GM21381 (cell line): ENCODE measurements around the gene CCDC188.

Experiments
- ATAC-seq: cut with Tn5 transposase; IDR thresholded peaks from one replicate; pipeline ENCODE4 v1.9.1; 2021; ENCODE audit warnings: mild to moderate bottlenecking, moderate library complexity; ENCODE audit not compliant: unreplicated experiment

CCDC188 gene

DNA sequence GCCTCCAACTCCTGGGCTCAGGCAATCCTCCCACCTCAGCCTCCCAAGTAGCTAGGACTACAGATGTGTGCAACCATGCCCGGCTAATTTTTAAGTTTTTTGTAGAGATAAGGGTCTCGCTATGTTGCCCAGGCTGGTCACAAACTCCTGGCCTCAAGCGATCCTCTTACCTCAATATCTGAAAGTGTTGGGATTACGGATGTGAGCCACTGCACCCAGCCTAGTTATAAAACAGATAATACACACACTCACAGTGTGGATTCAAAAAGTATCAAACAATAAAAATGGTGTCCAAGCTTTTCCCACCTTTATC is 377 bp upstream of the CCDC188 start:
- no peak for ATAC-seq

DNA sequence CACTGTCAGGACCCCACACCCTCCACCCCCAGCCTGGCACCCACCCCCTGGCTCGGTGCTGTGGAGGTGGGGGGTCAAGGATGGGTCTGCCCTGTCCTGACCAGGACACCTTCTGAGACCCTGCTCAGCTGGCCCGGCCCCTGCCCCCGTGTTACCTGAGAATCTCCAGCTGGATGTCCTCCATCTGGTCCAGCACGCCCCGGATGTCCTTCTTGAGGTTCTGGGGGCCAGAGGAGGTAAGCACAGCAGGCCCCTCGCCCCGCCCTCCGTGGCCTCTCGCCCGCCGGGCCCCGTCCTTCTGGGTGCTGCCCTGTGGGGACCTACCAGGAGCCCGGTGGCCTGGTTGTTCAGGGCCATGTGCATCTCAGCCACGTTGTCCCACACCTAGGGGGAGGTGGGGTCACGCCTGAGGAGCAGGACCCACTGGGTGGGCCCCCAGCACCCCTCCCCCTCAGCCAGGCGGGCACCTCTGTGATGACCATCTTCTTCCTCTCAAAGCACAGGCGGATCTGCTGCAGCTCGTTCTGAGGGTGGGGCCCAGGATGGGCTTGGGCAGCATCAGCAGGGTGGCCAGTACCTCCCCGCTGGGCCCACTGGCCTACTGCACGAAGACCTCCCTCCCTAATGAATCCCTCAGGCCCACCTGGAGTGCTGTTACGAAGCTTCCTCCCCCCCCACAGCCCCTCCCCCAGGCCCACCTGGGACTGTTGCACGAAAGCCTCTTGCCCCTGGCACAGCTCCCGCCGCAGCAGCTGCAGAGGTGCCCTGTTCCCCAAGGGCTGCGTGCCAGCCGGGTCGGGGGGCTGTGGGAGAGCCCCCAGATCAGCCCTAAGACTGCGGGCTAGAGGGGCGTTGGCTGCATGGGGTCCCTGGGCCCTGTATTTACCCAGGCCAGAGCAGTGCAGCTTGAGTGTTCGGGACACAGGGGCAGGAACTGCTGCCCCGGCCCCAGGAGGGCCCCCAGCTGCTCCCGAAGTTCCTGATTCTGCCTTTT is 1.3 kb downstream of the CCDC188 start:
- ATAC-seq: no peak

DNA sequence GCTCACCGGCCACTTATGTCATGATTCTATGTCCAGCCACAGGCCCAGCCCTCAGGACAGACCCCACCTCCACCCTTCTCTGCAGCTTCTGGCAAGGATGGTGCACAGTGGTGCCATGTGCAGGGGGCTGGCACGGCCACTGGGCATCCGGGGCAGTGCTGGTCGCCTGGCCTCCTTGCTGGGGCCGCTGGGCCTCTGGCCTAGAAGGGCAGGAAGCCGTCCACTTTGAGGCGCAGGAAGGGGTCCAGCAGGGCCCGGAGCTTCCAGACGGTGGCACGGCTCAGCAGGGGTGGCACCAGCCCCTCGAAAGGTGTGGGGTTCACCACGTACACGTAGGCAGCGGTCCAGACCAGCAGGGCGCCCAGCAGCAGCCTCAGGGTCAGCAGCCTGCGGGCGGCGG is 2.4 kb downstream of the CCDC188 start:
- ATAC-seq: no peak

DNA sequence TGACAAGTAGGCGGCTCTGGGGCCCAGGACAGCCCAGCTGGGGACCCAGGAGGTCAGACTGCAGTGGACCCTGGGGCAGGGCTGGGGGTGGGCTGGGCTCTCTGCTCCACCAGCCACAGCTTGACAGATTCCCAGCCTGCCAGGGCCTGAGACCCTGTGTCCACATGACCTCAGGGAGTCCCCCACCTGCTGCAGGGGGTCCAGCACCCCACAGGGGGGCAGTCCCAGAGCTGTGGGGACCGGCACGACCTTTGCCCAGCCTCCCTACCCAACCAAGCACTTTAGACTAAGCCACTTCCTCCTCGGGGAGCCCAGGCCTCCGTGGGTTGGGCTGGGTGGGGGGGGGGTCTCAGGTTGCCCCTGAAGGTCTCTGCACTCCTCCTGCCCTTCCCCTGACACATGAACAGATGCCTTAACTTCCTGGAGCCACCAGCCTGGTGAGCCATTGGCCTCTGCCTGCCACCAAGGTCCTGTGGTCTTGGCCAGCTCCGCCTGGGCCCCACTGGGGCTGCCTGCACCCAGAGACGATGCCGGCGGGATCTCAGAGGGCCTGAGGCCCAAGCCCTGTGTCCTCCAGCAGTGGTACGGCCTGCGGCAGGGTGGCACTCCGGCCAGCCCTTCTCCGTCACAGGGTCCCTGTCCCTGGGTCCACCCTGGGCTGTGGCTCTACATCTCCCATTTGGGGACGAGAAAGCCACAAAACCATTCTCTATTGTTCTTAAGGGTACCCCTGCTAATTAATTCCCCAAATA is 3.4 kb downstream of the CCDC188 start:
- no peak for ATAC-seq

DNA sequence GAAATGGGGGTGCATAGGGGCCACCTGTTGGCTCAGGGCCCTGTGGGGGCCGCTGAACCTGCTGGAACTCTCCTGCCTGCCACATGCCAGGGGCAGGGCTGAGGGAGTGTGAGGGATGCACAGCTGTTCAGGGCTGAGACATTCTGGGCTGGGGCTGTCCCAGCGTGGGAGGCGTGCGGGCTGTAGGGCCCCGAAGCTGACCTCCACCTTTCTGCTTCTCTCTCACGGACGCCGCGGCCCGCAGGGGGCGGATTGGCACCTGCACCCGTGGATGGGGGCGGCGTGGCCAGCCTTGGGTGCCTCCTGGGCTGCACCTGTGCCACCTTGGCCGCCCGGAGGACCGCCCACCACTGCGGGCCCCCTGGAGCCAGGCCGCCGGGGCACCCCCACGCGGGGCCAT is 4.1 kb downstream of the CCDC188 start:
- no peak for ATAC-seq

DNA sequence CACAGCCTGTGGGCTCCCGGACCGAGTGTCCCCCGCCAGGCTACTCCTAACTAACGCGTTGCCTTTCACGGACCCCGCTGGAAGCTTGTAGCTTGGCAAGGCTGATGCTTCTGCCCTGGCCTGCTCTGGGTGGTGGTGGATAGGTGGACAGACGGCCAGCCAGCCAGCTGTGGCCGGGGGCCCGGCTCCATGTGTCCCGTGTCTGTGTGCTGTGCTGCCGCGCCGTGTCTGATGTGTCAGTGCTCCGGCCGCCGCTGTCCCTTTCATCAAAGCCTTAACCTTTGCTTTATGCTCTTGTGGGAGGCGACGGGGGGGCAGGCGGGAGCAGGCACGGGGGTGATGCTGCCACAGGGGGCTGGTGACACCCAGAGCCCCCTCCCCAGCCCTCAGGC is 5.0 kb downstream of the CCDC188 start:
- ATAC-seq: no peak

DNA sequence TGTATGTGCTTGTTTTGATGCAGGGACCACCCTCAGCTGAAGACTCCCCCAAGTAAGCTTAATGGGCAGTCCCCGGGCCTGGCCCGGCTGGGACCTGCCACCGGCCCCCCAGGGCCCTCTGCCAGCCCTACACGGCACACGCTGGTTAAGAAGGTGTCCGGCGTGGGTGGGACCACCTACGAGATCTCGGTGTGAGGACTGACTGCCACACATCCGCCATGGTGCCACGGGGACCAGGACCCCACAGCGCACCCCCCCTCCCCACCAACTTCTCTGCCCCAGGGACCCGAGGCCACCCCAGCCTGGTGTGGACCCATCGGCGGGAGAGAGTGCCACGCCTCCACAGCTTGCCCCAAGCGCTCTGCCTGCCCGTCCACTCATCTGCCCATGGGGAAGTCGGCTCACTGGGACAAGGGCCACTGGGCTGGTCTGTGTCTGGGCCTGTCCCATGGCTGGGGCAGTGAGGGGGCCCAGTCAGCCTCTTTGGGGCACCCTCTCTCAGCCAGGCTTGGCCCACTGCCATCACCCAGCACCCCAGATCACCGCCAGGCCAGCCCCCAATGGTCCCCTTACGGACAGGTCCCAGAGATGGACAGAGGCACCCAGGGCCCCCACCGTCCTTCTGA is 5.5 kb downstream of the CCDC188 start:
- no peak for ATAC-seq

DNA sequence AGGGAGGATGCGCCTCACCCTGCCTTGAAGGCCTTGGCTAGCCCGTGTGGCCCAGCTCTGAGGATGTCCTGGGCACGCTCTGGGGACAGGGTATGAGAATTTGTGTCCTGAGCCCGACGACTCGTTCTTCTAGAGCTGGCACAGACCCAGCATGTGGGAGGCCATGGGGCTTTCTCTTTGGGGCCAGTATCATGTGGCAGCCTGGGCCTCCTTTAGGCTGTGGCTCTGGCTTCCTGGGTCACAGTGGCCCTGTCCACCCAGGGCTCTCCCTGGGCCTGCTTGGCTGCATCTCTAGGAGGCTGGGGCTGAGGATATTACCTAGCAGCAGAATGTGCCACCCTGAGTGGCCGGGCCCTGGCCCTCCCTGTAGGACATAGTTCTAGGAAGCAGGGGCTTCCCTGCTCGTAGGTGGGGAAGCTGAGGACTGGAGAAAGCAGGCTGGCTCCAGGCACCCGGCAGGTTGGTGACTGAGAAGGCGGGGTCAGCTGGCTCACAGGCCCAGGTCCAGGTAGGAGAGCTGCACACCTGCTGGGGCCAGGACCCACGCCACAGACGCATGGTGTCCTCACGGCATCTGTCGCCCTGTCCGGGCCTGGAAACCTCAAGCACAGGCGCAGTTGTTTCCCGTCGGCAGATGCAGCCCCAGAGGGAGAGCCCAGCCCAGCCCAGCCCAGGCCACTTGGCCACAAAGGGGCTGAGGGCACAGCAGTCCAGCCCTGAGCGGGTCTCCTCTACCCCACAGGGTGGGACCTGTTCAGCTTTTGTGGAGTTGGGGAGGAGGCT is 6.8 kb downstream of the CCDC188 start:
- no peak for ATAC-seq

DNA sequence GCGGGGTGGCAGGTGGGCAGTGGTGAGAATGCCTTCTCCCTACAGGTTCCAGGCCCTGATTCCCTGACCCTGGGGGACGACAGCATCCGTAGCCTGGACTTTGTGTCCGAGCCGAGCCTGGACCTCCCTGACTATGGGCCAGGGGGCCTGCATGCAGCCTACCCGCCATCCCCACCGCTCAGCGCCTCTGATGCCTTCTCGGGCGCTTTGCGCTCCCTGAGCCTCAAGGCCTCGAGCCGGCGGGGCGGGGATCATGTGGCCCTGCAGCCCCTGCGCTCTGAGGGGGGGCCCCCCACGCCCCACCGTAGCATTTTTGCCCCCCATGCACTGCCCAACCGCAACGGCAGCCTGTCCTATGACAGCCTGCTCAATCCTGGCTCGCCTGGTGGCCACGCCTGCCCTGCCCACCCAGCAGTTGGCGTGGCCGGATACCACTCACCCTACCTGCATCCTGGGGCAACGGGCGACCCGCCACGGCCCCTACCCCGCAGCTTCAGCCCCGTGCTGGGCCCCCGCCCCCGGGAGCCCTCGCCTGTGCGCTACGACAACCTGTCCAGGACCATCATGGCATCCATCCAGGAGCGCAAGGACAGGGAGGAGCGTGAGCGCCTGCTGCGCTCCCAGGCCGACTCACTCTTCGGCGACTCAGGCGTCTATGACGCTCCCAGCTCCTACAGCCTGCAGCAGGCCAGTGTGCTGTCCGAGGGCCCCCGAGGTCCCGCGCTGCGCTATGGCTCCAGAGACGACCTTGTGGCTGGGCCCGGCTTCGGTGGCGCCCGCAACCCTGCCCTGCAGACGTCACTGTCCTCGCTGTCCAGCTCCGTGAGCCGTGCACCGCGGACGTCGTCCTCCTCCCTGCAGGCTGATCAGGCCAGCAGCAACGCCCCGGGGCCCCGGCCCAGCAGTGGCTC is 7.9 kb downstream of the CCDC188 start:
- no peak for ATAC-seq

DNA sequence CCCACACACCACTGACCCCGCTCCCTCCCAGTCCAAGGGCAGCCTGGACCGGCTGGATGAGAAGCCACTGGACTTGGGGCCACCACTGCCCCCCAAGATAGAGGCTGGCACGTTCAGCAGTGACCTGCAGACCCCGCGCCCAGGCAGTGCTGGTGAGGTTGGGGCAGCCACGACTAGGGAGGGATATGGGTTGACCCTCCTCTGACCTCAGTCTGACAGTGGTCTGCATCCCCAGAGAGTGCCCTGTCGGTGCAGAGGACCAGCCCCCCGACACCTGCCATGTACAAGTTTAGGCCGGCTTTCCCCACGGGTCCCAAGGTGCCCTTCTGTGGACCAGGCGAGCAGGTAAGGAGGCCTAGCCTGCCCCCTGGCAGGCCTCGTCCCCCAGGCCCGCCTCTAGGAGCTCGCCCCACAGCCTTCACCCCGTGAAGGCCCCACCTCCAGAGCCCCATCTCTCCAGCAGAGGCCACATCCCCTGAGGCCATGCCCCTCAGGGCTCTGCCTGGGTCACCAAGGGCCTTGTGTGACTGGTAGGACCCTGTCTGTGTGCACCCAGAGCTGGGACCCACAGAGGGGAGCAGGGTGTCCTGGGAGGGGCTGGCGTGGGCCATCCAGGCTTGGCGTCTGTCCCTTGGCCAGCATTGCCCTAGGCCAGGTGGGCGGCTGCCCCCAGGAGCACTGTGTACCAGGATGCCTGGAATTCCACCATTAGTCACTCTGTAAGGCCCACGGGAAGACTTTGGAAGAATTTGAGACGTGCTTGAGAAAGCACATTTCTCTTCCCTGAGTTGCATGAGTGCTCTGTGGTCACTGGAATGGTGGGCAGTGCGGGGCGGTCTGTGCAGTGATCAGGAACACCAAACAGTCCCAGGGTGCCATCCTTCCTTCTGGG is 9.4 kb downstream of the CCDC188 start:
- no peak for ATAC-seq

DNA sequence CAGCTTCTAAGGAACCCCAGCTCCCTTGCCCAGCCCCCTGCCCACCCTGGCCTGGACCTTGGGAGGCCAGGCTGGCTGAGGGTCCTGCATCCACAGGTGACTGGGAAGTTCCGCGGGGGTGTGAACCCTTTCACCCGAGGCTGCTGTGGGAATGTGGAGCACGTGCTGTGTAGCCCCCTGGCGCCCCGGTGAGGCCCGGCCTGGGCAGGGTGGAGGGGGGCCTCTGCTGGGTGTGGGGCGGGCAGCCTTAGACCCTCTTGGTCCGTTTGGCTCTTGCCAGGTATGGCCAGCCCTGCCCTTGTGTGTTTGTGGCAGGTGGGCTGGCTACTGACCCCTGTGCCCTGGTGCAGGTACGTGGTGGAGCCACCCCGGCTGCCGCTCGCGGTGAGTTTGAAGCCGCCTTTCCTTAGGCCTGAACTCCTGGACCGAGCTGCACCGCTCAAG is 10.3 kb downstream of the CCDC188 start:
- no peak for ATAC-seq

DNA sequence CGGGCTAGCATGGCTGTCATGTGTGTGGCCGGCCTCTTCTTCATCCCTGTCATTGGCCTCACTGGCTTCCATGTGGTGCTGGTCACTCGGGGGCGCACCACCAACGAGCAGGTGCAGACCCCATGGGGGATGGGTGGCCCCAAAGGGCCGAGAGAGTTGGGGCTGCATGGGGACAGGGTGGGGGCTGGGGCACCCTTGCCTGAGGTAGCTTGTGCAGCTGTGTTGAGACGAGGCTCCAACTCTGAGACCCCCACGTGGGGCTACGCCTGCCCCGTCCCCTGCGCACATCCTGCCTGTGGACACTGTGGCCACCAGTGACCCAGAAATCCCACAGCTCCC is 10.8 kb downstream of the CCDC188 start:
- no peak for ATAC-seq

DNA sequence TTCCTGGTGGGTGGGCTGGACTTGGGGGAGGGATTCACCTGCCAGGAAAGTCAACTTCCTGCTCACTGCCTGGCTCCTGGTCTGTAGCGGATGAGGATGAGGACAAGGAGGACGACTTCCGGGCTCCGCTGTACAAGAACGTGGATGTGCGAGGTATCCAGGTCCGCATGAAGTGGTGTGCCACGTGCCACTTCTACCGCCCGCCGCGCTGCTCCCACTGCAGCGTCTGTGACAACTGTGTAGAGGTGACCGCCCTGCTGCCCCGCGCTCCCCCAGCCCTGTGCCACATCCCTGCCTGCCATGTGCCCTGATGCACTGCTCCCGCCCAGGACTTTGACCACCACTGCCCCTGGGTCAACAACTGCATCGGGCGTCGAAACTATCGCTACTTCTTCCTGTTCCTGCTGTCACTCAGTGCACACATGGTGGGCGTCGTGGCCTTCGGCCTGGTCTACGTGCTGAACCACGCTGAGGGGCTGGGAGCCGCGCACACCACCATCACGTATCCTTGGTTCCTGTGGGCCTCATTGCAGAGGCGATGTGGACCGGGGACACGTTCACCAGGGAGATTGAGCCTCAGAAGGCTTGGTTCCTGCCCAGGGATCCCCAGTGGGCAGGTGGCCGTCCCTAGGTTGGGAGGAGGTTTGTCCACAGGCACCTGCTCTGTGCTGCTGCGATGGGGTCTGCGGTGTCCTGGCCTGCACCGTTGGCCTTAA is 11.3 kb downstream of the CCDC188 start:
- ATAC-seq: no peak

DNA sequence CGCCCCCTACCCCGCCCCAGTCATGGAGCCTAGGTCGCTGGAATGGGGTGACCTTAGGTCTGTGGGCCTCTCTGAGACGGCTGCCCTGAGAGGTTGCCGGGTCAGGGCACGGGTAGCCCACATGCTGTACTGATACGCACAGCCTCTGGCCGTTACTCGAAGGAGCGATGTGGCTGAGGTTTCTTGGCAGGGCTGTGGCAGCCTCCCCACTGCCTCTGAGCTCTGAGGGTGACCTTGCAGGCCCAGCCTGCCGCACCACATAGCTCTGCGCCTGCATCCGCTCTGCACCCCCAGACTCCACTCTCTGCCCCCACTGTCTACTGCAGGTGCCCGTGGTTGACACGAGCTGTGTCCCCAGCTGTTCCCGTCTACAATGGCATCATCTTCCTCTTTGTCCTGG is 12.0 kb downstream of the CCDC188 start:
- ATAC-seq: no peak

DNA sequence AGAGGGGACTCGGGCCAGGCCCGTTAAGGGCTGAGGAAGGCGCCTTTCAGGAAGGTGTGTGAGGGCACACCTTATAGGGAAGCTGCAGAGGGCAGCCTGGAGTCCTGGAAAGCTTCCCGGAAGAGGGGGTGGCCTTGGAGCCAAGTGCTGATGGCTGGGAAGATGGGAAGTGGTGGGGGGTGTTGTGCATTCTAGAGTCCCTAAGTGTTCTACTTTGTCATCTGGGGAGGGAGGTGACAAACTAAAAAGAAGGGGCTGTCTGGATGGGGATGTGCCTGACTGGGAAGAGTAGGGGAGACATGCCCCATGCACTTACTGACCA is 12.5 kb downstream of the CCDC188 start:
- no peak for ATAC-seq

DNA sequence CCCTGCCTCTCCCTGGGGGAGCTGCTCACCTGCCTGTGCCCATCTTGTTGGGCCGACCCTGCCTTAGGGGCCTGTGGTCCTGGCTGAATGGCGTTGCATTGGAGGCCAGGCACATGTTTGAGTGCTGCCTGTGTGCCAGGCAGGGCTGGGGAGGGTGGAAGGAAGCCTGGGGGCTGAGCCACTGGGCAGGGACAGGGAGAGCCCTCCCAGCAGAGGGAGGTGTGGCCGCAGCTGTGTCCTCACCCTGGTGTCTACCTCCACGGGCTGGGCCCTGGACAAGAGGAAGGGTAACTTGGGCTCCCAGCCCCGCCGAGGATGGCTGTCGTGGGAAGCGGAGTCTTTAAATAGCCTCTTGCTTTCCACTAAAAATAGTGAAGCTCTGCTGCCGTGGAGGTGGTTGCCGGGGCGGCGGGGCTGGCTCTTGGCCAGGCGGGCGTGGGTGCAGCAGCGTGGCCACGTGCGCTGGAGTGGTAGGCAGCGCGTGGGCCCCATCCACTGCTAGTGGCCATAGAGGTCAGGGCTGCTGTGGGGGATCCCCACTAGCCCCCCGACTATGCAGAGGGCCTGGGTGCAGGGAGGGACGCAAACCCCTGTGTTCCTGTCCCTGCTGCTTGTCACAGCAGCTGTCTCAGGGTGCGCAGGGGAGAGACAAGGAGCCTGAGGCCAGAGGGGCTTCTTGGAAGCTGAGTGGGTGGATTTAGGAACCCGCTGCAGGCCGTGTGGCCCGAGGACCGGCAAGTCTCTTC is 13.0 kb downstream of the CCDC188 start:
- no peak for ATAC-seq

DNA sequence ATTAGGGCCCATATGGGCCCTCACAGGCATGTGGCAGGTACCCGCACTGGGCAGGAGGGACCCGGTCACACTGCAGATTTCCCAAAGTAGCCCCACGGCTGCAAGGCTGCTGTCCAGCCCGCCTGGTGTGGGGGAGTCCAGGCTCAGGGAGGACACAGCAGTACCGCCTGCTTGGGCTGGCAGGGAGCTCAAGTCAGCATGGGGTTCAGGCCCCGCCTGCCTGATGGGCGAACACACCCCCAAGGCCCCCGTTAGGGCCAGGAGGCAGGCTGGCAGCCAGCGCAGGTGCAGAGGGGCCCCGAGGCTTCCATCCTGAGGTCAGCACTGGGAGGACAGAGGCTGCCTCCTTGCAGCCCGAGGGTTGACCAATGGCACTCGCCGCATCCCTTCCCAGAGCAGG is 13.7 kb downstream of the CCDC188 start:
- no peak for ATAC-seq

DNA sequence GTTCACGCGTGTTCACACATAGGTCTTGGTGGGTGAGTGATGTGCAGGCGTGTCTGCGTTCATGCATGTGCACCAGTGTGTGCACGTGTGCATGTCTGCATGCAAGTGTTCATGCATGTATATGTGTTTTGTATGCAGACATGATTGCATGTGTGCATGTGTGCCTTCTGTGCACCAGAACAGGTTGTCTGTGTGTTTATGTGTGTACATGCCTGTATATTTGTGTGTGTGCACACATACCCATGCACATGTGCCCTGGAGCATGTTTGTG is 14.3 kb downstream of the CCDC188 start:
- no peak for ATAC-seq
